HepG2 (cell line): ENCODE measurements around the gene VPS25. TPM values are rescaled to one million over a fixed set of nuclear protein-coding genes. Genes with fewer than 3 reads are reported as not detected.

Source experiments
- ATAC-seq: fragments of 200-7000 bp; cut with Tn5 transposase; 3 replicates; pipeline ENCODE4 v1.9.1; 2020; ENCODE audit warnings: mild to moderate bottlenecking, moderate library complexity
- BruUV-seq: library from RNA; stranded (reverse); fragments of 400-500 nt; replicated peaks from 2 replicates; lab custom pipeline; 2021; lab: Mats Ljungman, UMichigan
- CTCF ChIA-PET: fragments of 300-600 bp; formaldehyde crosslinking; extraction: SDS; loops from one replicate; lab custom pipeline; 2021; ENCODE audit warnings: low total read pairs, inconsistent platforms, low intra/inter-chr PET ratio; lab: Yijun Ruan, JAX
- POLR2A ChIA-PET: fragments of 350-600 bp; sonication (Branson Sonifier 250); formaldehyde crosslinking; loops from one replicate; lab custom pipeline; 2020; ENCODE audit warnings: antibody characterized with exemption, inconsistent platforms; lab: Yijun Ruan, JAX
- DNase-seq: peaks from one replicate; pipeline ENCODE4 v3.0.0-alpha.2; 2015; ENCODE audit warnings: low spot score
- FAIRE-seq: peaks from 3 replicates; lab custom pipeline; 2011; peaks lifted over from hg19 to GRCh38; lab: Jason Lieb, UNC
- H2AFZ ChIP-seq: one replicate; pipeline ENCODE4 v1.6.1; 2011; ENCODE audit warnings: low read length, inconsistent platforms
- H3K27ac ChIP-seq: fragments of 300-600 bp; 3 replicates; pipeline ENCODE4 v1.8.0; 2011; ENCODE audit warnings: mixed run types, mild to moderate bottlenecking, mixed read lengths, low read length, inconsistent platforms; ENCODE audit not compliant: insufficient read depth; ENCODE audit errors: extremely low read length
- H3K27me3 ChIP-seq, 2 experiments: fragments of 200-600 bp in 1 of 2; 2 replicates in 1 of 2; 3 replicates in 1 of 2; pipeline versions ENCODE4 v1.6.0 to v1.8.0; 2011; ENCODE audit warnings: low read length in 2 of 2, mild to moderate bottlenecking in 2 of 2, moderate library complexity in 2 of 2, inconsistent platforms in 1 of 2; ENCODE audit not compliant: insufficient read depth in 2 of 2, control insufficient read depth in 1 of 2
- H3K36me3 ChIP-seq, 2 experiments: fragments of 200-600 bp in 1 of 2; replicated peaks in 1 of 2; 2 replicates in 1 of 2; 3 replicates in 1 of 2; pipeline versions ENCODE4 v1.5.1 to v1.8.0; 2011; ENCODE audit warnings: low read length in 2 of 2, inconsistent platforms in 1 of 2; ENCODE audit not compliant: insufficient read depth in 2 of 2, control insufficient read depth in 1 of 2
- H3K4me1 ChIP-seq: 2 replicates; pipeline ENCODE4 v1.5.1; 2012; ENCODE audit warnings: low read length, inconsistent platforms; ENCODE audit not compliant: insufficient read depth
- H3K4me2 ChIP-seq: 2 replicates; pipeline ENCODE4 v1.6.0; 2011; ENCODE audit warnings: low read depth, low read length, inconsistent platforms
- H3K4me3 ChIP-seq, 3 experiments: fragments of 200-600 bp in 1 of 3; sonication (generic), shearing (Covaris generic) in 1 of 3; replicated peaks in 1 of 3; 2 replicates each; pipeline ENCODE4 v1.5.1; 2011 to 2016; ENCODE audit warnings: low read length in 3 of 3, inconsistent platforms in 2 of 3, low read depth in 2 of 3, mild to moderate bottlenecking in 2 of 3, control low read depth in 1 of 3, mixed read lengths in 1 of 3; ENCODE audit not compliant: insufficient read depth in 1 of 3
- H3K79me2 ChIP-seq: one replicate; pipeline ENCODE4 v1.6.1; 2011; ENCODE audit warnings: low read length, inconsistent platforms; ENCODE audit not compliant: insufficient read depth
- H3K9ac ChIP-seq: 2 replicates; pipeline ENCODE4 v1.6.0; 2011; ENCODE audit warnings: mild to moderate bottlenecking, low read depth, low read length, inconsistent platforms; ENCODE audit not compliant: insufficient read depth
- H3K9me3 ChIP-seq: 2 replicates; pipeline ENCODE4 v1.5.1; 2012; ENCODE audit warnings: mild to moderate bottlenecking, low read length
- H4K20me1 ChIP-seq: 2 replicates; pipeline ENCODE4 v1.6.0; 2011; ENCODE audit warnings: inconsistent platforms, mild to moderate bottlenecking, low read length, moderate library complexity; ENCODE audit not compliant: insufficient read depth
- AGO2 ChIP-seq: fragments of 200-400 bp; formaldehyde crosslinking; optimal IDR thresholded peaks from 2 replicates; pipeline ENCODE3; 2017; ENCODE audit warnings: mild to moderate bottlenecking, low read depth, low read length, moderate library complexity
- DMTF1 ChIP-seq: sonication (generic); formaldehyde crosslinking; IDR thresholded peaks from 2 replicates; pipeline ENCODE4 v1.4.0; 2020; ENCODE audit warnings: mild to moderate bottlenecking, missing genetic modification reagents
- EHMT2 ChIP-seq: fragments of 200-600 bp; sonication (generic); IDR thresholded peaks from 2 replicates; pipeline ENCODE4 v1.7.0; 2017; ENCODE audit warnings: antibody characterized with exemption, low read depth, low read length, borderline replicate concordance
- GABPB1 ChIP-seq: IDR thresholded peaks from 2 replicates; pipeline ENCODE4 v1.6.1; 2016; ENCODE audit warnings: mild to moderate bottlenecking, missing genetic modification reagents, moderate library complexity, missing compliant biosample characterization
- MTA3 ChIP-seq: sonication (generic); formaldehyde crosslinking; IDR thresholded peaks from 2 replicates; pipeline ENCODE4 v1.4.0; 2020; ENCODE audit warnings: missing genetic modification reagents
- NFYC ChIP-seq: IDR thresholded peaks from 2 replicates; pipeline ENCODE4 v1.6.1; 2016; ENCODE audit warnings: missing genetic modification reagents, missing compliant biosample characterization
- NRL ChIP-seq: sonication (generic); formaldehyde crosslinking; IDR thresholded peaks from 2 replicates; pipeline ENCODE4 v1.5.0; 2020; ENCODE audit warnings: missing genetic modification reagents, mild to moderate bottlenecking, moderate library complexity, borderline replicate concordance
- RBFOX2 ChIP-seq: fragments of 200-400 bp; formaldehyde crosslinking; IDR thresholded peaks from 2 replicates; pipeline ENCODE4 v1.6.1; 2017; ENCODE audit warnings: low read depth, mild to moderate bottlenecking, low read length
- SAP130 ChIP-seq: IDR thresholded peaks from 2 replicates; pipeline ENCODE4 v1.6.1; 2016; ENCODE audit warnings: low read depth
- TIGD3 ChIP-seq: sonication (generic); formaldehyde crosslinking; IDR thresholded peaks from 2 replicates; pipeline ENCODE4 v1.5.1; 2020; ENCODE audit warnings: mild to moderate bottlenecking, missing genetic modification reagents, borderline replicate concordance
- ZFP36 ChIP-seq: fragments of 150-350 bp; IDR thresholded peaks from 2 replicates; pipeline ENCODE4 v1.6.1; 2018; ENCODE audit warnings: borderline replicate concordance, low read length, low read depth; ENCODE audit not compliant: partially characterized antibody
- ZFP41 ChIP-seq: sonication (generic); formaldehyde crosslinking; IDR thresholded peaks from 2 replicates; pipeline ENCODE4 v1.4.0; 2020; ENCODE audit warnings: mild to moderate bottlenecking, missing genetic modification reagents, borderline replicate concordance
- ZNF3 ChIP-seq: IDR thresholded peaks from 2 replicates; pipeline ENCODE4 v1.7.0; 2017; ENCODE audit warnings: inconsistent platforms
- ZNF704 ChIP-seq: sonication (generic); formaldehyde crosslinking; IDR thresholded peaks from 2 replicates; pipeline ENCODE4 v1.8.1; 2023; ENCODE audit warnings: mild to moderate bottlenecking, inconsistent platforms, moderate library complexity, missing genetic modification reagents, borderline replicate concordance
- WGBS: methylation state at CpG from one replicate; pipeline ENCODE4 v1.1.6; 2017; ENCODE audit warnings: low lambda C conversion rate; 5-methylcytosine and 5-hydroxymethylcytosine counted together
- in situ Hi-C: cut with HindIII; loops from 2 replicates; pipeline ENCODE4 v1.10.0; 2017; ENCODE audit warnings: low pct_unique_long_range_greater_than_20kb; ENCODE audit not compliant: extremely low pct_ligation_motif_present
- intact Hi-C: fragments of 100-400 bp; cut with micrococcal nuclease; formaldehyde crosslinking; loops from one replicate; pipeline ENCODE4 v1.10.0; 2022; ENCODE audit not compliant: unreplicated experiment
- polyA plus RNA-seq, 8 experiments: library from polyadenylated mRNA; depleted of rRNA in 3 of 8; stranded (reverse) in 7 of 8; unstranded in 1 of 8; fragments of >200 nt; fragmentation: Illumina TruSeq in 4 of 8; extraction: Trizol in 4 of 8; gene quantifications; 2 replicates each; pipeline versions ENCODE4 v1.2.1 to v1.2.3, GENCODE V29; 2011 to 2016; ENCODE audit warnings: low read depth in 4 of 8, missing spikeins in 1 of 8, mixed read lengths in 1 of 8; ENCODE audit not compliant: insufficient read depth in 1 of 8
- total RNA-seq, 5 experiments: library from RNA; depleted of rRNA; stranded (reverse); fragments of >200 nt; fragmentation: Illumina TruSeq; extraction: Trizol; gene quantifications; 2 replicates each; pipeline ENCODE4 v1.2.3, GENCODE V29; 2016; ENCODE audit warnings: low read depth in 1 of 5

Gene VPS25
- total and polyA plus RNA-seq, 2 of the 13 experiments (the other 11 are each of a cell fraction or from before 2014, with no cell fraction given), result 161 to 249 TPM

- H3K27ac ChIP-seq, result no peak overlapping the region
Measured at GRCh38 chr17:42783791-42784138, 10.5 kb downstream of the VPS25 start.

GRCh38 chr17:42784409-42784808 is 11.2 kb downstream of the VPS25 start:
- FAIRE-seq, result no peak
- ATAC-seq, result no peak
- intact Hi-C loops (no loop called here), in situ Hi-C loops (no loop called here)
- Histone ChIP-seq H3K4me2 (no peak overlapping the region), H3K9ac (no peak overlapping the region), H3K36me3 (peaks cover 19 to 32% of the 10 kb centered on the region in 2 experiments; a peak in 4 of 5 replicates), H3K27me3 (no peaks in the 10 kb centered on the region; a peak in 1 of 5 replicates), H3K4me1 (peaks cover 24% of the 10 kb centered on the region), H3K79me2 (peaks cover 23% of the 10 kb centered on the region), H3K27ac (no peak overlapping the region), H3K9me3 (no peaks in the 10 kb centered on the region), H2AFZ (no peak overlapping the region), H4K20me1 (peaks cover 4% of the 10 kb centered on the region; the same call in 1 of the 2 replicates), H3K4me3 (no peak overlapping the region)
- BruUV-seq, result no TSS peak
- CTCF ChIA-PET, result no interaction called here
- POLR2A ChIA-PET, result interaction anchor here (3.3 kb wide), 1 partner anchor 13 kb away, joined by 18 read pairs; the partner anchor contains the start of genes CNTD1 and COA3
- no peak for DNase-seq
- TF ChIP-seq ZNF704 (no peak), ZFP41 (CRISPR knock-in tag) (no peak), GABPB1 (peak; percentile 6; the same call in 1 of the 2 replicates), TIGD3 (CRISPR knock-in tag) (no peak), DMTF1 (CRISPR knock-in tag) (no peak), NFYC (CRISPR knock-in tag) (no peak), EHMT2 (no peak)
- 98% methylated on average over 25 of the region's 25 CpGs for WGBS

More at GRCh38 chr17:42783791-42784138, 10.5 kb downstream of the VPS25 start:
- Histone ChIP-seq H2AFZ (no peak overlapping the region), H3K4me3 (no peak overlapping the region), H3K79me2 (peaks cover 23% of the 10 kb centered on the region), H3K9ac (no peak overlapping the region), H3K27me3 (no peaks in the 10 kb centered on the region; a peak in 1 of 5 replicates), H3K36me3 (peaks cover 22 to 33% of the 10 kb centered on the region in 2 experiments; a peak in 4 of 5 replicates), H4K20me1 (peaks cover 4% of the 10 kb centered on the region; the same call in 1 of the 2 replicates), H3K4me1 (peaks cover 31% of the 10 kb centered on the region), H3K4me2 (no peak overlapping the region), H3K9me3 (no peaks in the 10 kb centered on the region)
- no peak for TF ChIP-seq ZFP36
- peak; percentile 76 for TF ChIP-seq AGO2
- no peak for TF ChIP-seq SAP130 (CRISPR knock-in tag)
- TF ChIP-seq MTA3, result no peak
- peak; percentile 38; the same call in 1 of the 2 replicates for TF ChIP-seq RBFOX2
- 0 out of 2 replicates have a peak, but pooled peaks have one; percentile 3 for TF ChIP-seq NRL (CRISPR knock-in tag)
- TF ChIP-seq ZNF3 (CRISPR knock-in tag), result no peak
- FAIRE-seq (no peak), DNase-seq (no peak), ATAC-seq (no peak)
- ChIA-PET POLR2A (interaction anchor here (3.3 to 8.4 kb wide), 5 partner anchors 9 to 39 kb away, joined by 21 to 278 read pairs (median 75); partner anchors contain the start of genes BECN1, CNTD1, COA3 and RAMP2), CTCF (no interaction called here)
- no TSS peak for BruUV-seq
- in situ Hi-C loops (no loop called here), intact Hi-C loops (no loop called here)
- WGBS, result 95% methylated on average over 14 of the region's 22 CpGs
